Esophagus muscularis mucosa (tissue), 4 donors: Measurements from ENCODE around the gene PTGER1. TPM values are rescaled to one million over a fixed set of nuclear protein-coding genes. Genes with fewer than 3 reads are reported as not detected.

Experiments used
- DNase-seq: peaks from one replicate; pipeline ENCODE4 v3.0.0-alpha.2; 2017; ENCODE audit errors: extremely low spot score
- H3K27ac ChIP-seq, 4 donors: fragments of 200-600 bp; sonication (generic); replicated peaks in 1 of 4; 1 replicate in 3 of 4; 2 replicates in 1 of 4; pipeline ENCODE4 v1.5.1; 2016 to 2019; ENCODE audit warnings: mild to moderate bottlenecking in 1 of 4
- H3K27me3 ChIP-seq, 4 donors: fragments of 200-600 bp; sonication (generic); one replicate each; pipeline versions ENCODE4 v1.5.1 to v1.6.0; 2016 to 2019
- H3K36me3 ChIP-seq, 4 donors: fragments of 200-600 bp; sonication (generic); one replicate each; pipeline ENCODE4 v1.5.1; 2016 to 2019
- H3K4me1 ChIP-seq, 4 donors: fragments of 200-600 bp; sonication (generic); one replicate each; pipeline ENCODE4 v1.5.1; 2016 to 2019
- H3K4me3 ChIP-seq, 4 donors: fragments of 200-600 bp; sonication (generic); 1 replicate in 2 of 4; 2 replicates in 2 of 4; pipeline ENCODE4 v1.5.1; 2016 to 2019; ENCODE audit warnings: mild to moderate bottlenecking in 4 of 4, moderate library complexity in 1 of 4
- H3K9me3 ChIP-seq, 4 donors: fragments of 200-600 bp; sonication (generic); 1 replicate in 3 of 4; 2 replicates in 1 of 4; pipeline ENCODE4 v1.5.1; 2016 to 2019
- CTCF ChIP-seq, 3 experiments: fragments of 200-600 bp in 2 of 3; fragments of 450-650 bp in 1 of 3; sonication (generic) in 2 of 3; IDR thresholded peaks; one replicate each; pipeline ENCODE4 v1.5.1; 2017 to 2019; ENCODE audit warnings: antibody characterized with exemption in 3 of 3, mild to moderate bottlenecking in 2 of 3, moderate library complexity in 1 of 3
- EP300 ChIP-seq: sonication (generic); formaldehyde crosslinking; IDR thresholded peaks from one replicate; pipeline ENCODE4 v1.6.1; 2017; ENCODE audit warnings: antibody characterized with exemption
- POLR2A ChIP-seq: fragments of 450-650 bp; IDR thresholded peaks from one replicate; pipeline ENCODE4 v1.6.1; 2017; ENCODE audit warnings: antibody characterized with exemption, moderate library complexity, mild to moderate bottlenecking, low read depth
- POLR2AphosphoS5 ChIP-seq, 2 donors: sonication (generic); formaldehyde crosslinking; IDR thresholded peaks; one replicate each; pipeline ENCODE4 v1.6.1; 2017; ENCODE audit warnings: antibody characterized with exemption in 2 of 2
- WGBS: methylation state at CpG from one replicate; pipeline ENCODE4 v1.1.5; 2018; 5-methylcytosine and 5-hydroxymethylcytosine counted together
- intact Hi-C: fragments of 100-400 bp; cut with DNase I; formaldehyde crosslinking; loops from one replicate; pipeline ENCODE4 v1.15.1; 2023
- total RNA-seq, 4 donors: library from RNA; depleted of rRNA; stranded (reverse); fragments of >200 nt; gene quantifications; one replicate each; pipeline versions ENCODE4 v1.1.0 to v1.2.1, GENCODE V29; 2016

PTGER1 gene
- total RNA-seq, 4 donors from 2014 or later, result 0.80 to 1.8 (median 1.3) TPM; not detected in 1

- Histone ChIP-seq H3K9me3 (no peaks in the 10 kb centered on the region), H3K27me3 (no peaks in the 10 kb centered on the region), H3K36me3 (peaks cover 5 to 50% (median 41%) of the 10 kb centered on the region in 4 donors), H3K4me1 (peaks cover 25 to 51% (median 37%) of the 10 kb centered on the region in 4 donors), H3K4me3 (no peak overlapping the region), H3K27ac (no peak overlapping the region)
- TF ChIP-seq CTCF (IDR thresholded peaks at IDR 0.05), result no peak
- 79% methylated on average over 5 of the region's 5 CpGs for WGBS
- intact Hi-C loops, result no loop called here
- DNase-seq, result no peak
Measured at GRCh38 chr19:14492756-14493337, 17.7 kb upstream of the PTGER1 start.

- Histone ChIP-seq H3K4me3 (no peak overlapping the region), H3K4me1 (peaks cover 0 to 5% (median 1%) of the 10 kb centered on the region in 4 donors), H3K36me3 (peaks cover 10 to 89% (median 60%) of the 10 kb centered on the region in 4 donors), H3K9me3 (no peaks in the 10 kb centered on the region), H3K27me3 (no peaks in the 10 kb centered on the region), H3K27ac (no peak overlapping the region)
- intact Hi-C loops, result no loop called here
- TF ChIP-seq POLR2A (no peak), POLR2AphosphoS5 (IDR thresholded peaks at IDR 0.05) (no peak), CTCF (IDR thresholded peaks at IDR 0.05) (no peak), EP300 (no peak)
- WGBS, result 92% methylated on average over 14 of the region's 16 CpGs
- DNase-seq, result no peak
Measured at GRCh38 chr19:14487370-14488125, 12.4 kb upstream of the PTGER1 start.

- intact Hi-C loops, result no loop called here
- DNase-seq, result no peak
- no peak overlapping the region for H3K4me3 ChIP-seq
- H3K9me3 ChIP-seq, result no peaks in the 10 kb centered on the region
- no CpG with 5 or more reads among the region's 18 CpGs for WGBS
- H3K4me1 ChIP-seq, result peaks cover 0 to 28% (median 14%) of the 10 kb centered on the region in 4 donors
- peaks cover 20 to 87% (median 61%) of the 10 kb centered on the region in 4 donors for H3K36me3 ChIP-seq
- H3K27ac ChIP-seq, result no peak overlapping the region
- TF ChIP-seq CTCF (IDR thresholded peaks at IDR 0.05) (no peak), POLR2AphosphoS5 (IDR thresholded peaks at IDR 0.05) (no peak), POLR2A (no peak), EP300 (no peak)
- no peaks in the 10 kb centered on the region for H3K27me3 ChIP-seq
Measured at GRCh38 chr19:14482172-14482941, 7.2 kb upstream of the PTGER1 start.

GRCh38 chr19:14480700-14481079 lies 5.5 kb upstream of the PTGER1 start:
- no peak overlapping the region for H3K4me3 ChIP-seq
- H3K27me3 ChIP-seq, result peaks cover 0 to under 1% (median 0%) of the 10 kb centered on the region in 4 donors
- H3K27ac ChIP-seq, result no peak overlapping the region
- peaks cover 20 to 78% (median 60%) of the 10 kb centered on the region in 4 donors for H3K36me3 ChIP-seq
- 83% methylated on average over 4 of the region's 5 CpGs for WGBS
- H3K4me1 ChIP-seq, result peaks cover under 1 to 39% (median 28%) of the 10 kb centered on the region in 4 donors
- DNase-seq, result no peak
- H3K9me3 ChIP-seq, result no peaks in the 10 kb centered on the region
- TF ChIP-seq CTCF (IDR thresholded peaks at IDR 0.05) (no peak), POLR2A (no peak), EP300 (no peak), POLR2AphosphoS5 (IDR thresholded peaks at IDR 0.05) (no peak)
- intact Hi-C loops, result no loop called here
